ENCODE data around the gene FMN2. TPM values are rescaled to one million over a fixed set of nuclear protein-coding genes. Genes with fewer than 3 reads are reported as not detected.

FMN2 gene
- total RNA-seq, 4 donors from 2014 or later, result 0.11 to 0.89 TPM; not detected in 2

- Histone ChIP-seq H3K27me3 (no peaks in the 10 kb centered on the region), H3K27ac (no peak overlapping the region), H3K4me3 (no peak overlapping the region), H3K9me3 (no peaks in the 10 kb centered on the region), H3K36me3 (no peaks in the 10 kb centered on the region), H3K4me1 (no peaks in the 10 kb centered on the region)
- WGBS, result 85% methylated on average over 5 of the region's 5 CpGs
- TF ChIP-seq EP300 (IDR thresholded peaks at IDR 0.05) (no peak), POLR2A (IDR thresholded peaks at IDR 0.05) (no peak), CTCF (IDR thresholded peaks at IDR 0.05) (no peak), POLR2AphosphoS5 (IDR thresholded peaks at IDR 0.05) (no peak)
- no peak for DNase-seq (ENCODE audit: low spot score in 2 of 2)
Measured at GRCh38 chr1:240362046-240362445, 270.4 kb downstream of the FMN2 start.

GRCh38 chr1:240362826-240363225 lies 271.1 kb downstream of the FMN2 start:
- no peak for DNase-seq (ENCODE audit: low spot score in 2 of 2)

DNA sequence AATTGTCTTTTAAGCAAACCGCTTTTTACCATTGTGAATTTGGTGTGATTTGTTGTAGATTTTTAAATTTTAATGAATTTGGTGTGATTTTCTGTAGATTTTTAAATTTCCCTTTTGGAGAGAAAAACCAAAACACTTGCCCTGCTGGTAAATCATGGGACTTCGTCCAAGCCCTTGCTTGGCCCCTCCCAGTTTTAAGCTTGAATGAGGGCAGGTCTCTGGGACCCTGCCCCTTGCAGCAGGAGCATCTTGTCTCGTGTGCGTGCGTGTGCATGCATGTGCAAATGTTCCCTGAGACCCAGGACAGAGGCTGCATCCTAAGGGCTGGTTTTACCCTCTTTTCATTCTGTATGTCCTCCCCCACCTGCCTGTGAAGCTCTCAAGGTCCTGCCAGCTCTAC lies 271.6 kb downstream of the FMN2 start:
- Histone ChIP-seq H3K36me3 (no peaks in the 10 kb centered on the region), H3K9me3 (no peaks in the 10 kb centered on the region), H3K27ac (no peak overlapping the region), H3K27me3 (no peaks in the 10 kb centered on the region), H3K4me3 (no peak overlapping the region), H3K4me1 (no peaks in the 10 kb centered on the region)
- 58% methylated on average over 5 of the region's 5 CpGs for WGBS
- TF ChIP-seq EP300 (IDR thresholded peaks at IDR 0.05), result no peak
- TF ChIP-seq CTCF (IDR thresholded peaks at IDR 0.05), result no peak
- no peak for TF ChIP-seq POLR2AphosphoS5 (IDR thresholded peaks at IDR 0.05)
- no peak for TF ChIP-seq POLR2A (IDR thresholded peaks at IDR 0.05)
- no peak for DNase-seq (ENCODE audit: low spot score in 2 of 2)

More at GRCh38 chr1:240362826-240363225, 271.1 kb downstream of the FMN2 start:
- H3K36me3 ChIP-seq, result no peaks in the 10 kb centered on the region
- no peaks in the 10 kb centered on the region for H3K9me3 ChIP-seq
- no peaks in the 10 kb centered on the region for H3K4me1 ChIP-seq
- no peak overlapping the region for H3K4me3 ChIP-seq
- 77% methylated on average over 2 of the region's 2 CpGs for WGBS
- TF ChIP-seq POLR2AphosphoS5 (IDR thresholded peaks at IDR 0.05) (no peak), EP300 (IDR thresholded peaks at IDR 0.05) (no peak), CTCF (IDR thresholded peaks at IDR 0.05) (no peak), POLR2A (IDR thresholded peaks at IDR 0.05) (no peak)
- no peaks in the 10 kb centered on the region for H3K27me3 ChIP-seq
- H3K27ac ChIP-seq, result no peak overlapping the region

DNA sequence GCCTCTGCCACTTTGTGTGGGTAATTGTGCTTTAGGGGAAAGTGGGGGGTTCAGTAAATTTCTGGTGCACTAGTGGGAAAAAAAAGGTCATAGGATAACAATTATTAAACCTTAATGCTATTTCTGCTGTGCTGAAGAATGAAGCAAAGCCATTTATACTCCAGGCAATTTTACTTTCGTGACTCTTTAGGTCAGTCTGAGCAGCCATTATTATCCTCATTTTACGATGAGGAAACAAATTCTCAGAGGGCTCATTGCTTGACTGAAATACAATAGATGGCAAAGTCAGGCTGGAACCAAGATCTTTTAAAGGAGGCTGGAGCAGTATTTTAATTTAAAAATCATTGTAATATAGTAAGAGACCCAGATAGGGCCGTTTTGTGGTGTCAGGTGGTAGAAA lies 272.2 kb downstream of the FMN2 start:
- no peak for DNase-seq (ENCODE audit: low spot score in 2 of 2)
- H3K27ac ChIP-seq, result no peak overlapping the region
- H3K4me3 ChIP-seq, result no peak overlapping the region
- no peaks in the 10 kb centered on the region for H3K4me1 ChIP-seq
- no peaks in the 10 kb centered on the region for H3K9me3 ChIP-seq
- H3K36me3 ChIP-seq, result no peaks in the 10 kb centered on the region
- 62% methylated on average over 3 of the region's 3 CpGs for whole genome bisulfite sequencing
- H3K27me3 ChIP-seq, result no peaks in the 10 kb centered on the region
- TF ChIP-seq POLR2AphosphoS5 (IDR thresholded peaks at IDR 0.05), result no peak
- TF ChIP-seq CTCF (IDR thresholded peaks at IDR 0.05), result no peak
- no peak for TF ChIP-seq POLR2A (IDR thresholded peaks at IDR 0.05)
- no peak for TF ChIP-seq EP300 (IDR thresholded peaks at IDR 0.05)

DNA sequence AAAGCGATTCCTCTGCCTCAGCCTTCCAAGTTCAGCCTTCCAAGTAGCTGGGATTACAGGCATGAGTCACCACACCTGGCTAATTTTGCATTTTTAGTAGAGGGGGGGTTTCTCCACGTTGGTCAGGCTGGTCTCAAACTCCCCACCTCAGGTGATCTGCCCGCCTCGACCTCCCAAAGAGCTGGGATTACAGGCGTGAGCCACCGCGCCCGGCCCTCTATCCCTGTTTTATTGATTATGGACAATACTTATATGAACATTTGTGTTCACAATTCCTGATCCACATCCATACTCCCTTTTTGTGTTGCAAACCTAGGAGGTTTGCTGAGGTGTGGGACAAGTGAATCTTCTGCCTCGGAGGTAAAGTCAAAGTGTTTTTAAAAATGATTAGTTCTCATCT lies 275.0 kb downstream of the FMN2 start:
- Histone ChIP-seq H3K9me3 (no peaks in the 10 kb centered on the region), H3K27me3 (no peaks in the 10 kb centered on the region), H3K4me1 (no peaks in the 10 kb centered on the region), H3K36me3 (no peaks in the 10 kb centered on the region), H3K4me3 (no peak overlapping the region), H3K27ac (no peak overlapping the region)
- 87% methylated on average over 9 of the region's 9 CpGs for WGBS
- TF ChIP-seq CTCF (IDR thresholded peaks at IDR 0.05), result no peak
- DNase-seq (ENCODE audit: low spot score in 2 of 2), result no peak
